Common myeloid progenitor, CD34-positive (primary cell): ENCODE results near the gene ADAM11.
"Not testable (repeated sequence)": the region's sequence is repeated elsewhere in the genome, so short reads cannot be mapped to it uniquely, and the experiment has no call there.

ENCODE experiments used
- CTCF ChIA-PET: fragments of 350-600 bp; sonication (Branson Sonifier 250); formaldehyde crosslinking; loops from one replicate; lab custom pipeline; 2021; ENCODE audit warnings: antibody characterized with exemption; lab: Charles Lee
- POLR2A ChIA-PET: fragments of 350-600 bp; sonication (Branson Sonifier 250); formaldehyde crosslinking; loops from one replicate; lab custom pipeline; 2021; ENCODE audit warnings: antibody characterized with exemption; lab: Charles Lee
- DNase-seq, 3 donors: peaks; one replicate each; pipeline versions ENCODE4 v3.0.0 to v3.0.0-alpha.2; 2013
- H3K27ac ChIP-seq, 2 experiments: 1 replicate in 1 of 2; 2 replicates in 1 of 2; pipeline ENCODE4 v1.7.0; 2013; ENCODE audit warnings: inconsistent platforms in 2 of 2, low read length in 2 of 2, mild to moderate bottlenecking in 2 of 2, low read depth in 1 of 2, moderate library complexity in 1 of 2; ENCODE audit not compliant: severe bottlenecking in 2 of 2, insufficient read depth in 1 of 2, poor library complexity in 1 of 2
- H3K27me3 ChIP-seq, 5 experiments: replicated peaks in 2 of 5; 1 replicate in 3 of 5; 2 replicates in 2 of 5; pipeline versions ENCODE4 v1.6.1 to v1.7.0; 2013; ENCODE audit warnings: low read length in 4 of 5, mild to moderate bottlenecking in 2 of 5, moderate library complexity in 2 of 5, inconsistent platforms in 1 of 5; ENCODE audit not compliant: insufficient read depth in 5 of 5, control insufficient read depth in 4 of 5
- H3K36me3 ChIP-seq, 4 experiments: 1 replicate in 2 of 4; 2 replicates in 2 of 4; pipeline versions ENCODE4 v1.6.1 to v1.7.0; 2013; ENCODE audit warnings: low read length in 3 of 4, control low read depth in 1 of 4, mild to moderate bottlenecking in 1 of 4; ENCODE audit not compliant: control insufficient read depth in 4 of 4, insufficient read depth in 4 of 4
- H3K4me1 ChIP-seq, 4 experiments: 1 replicate in 3 of 4; 2 replicates in 1 of 4; pipeline versions ENCODE4 v1.6.1 to v1.7.1; 2013; ENCODE audit warnings: low read length in 3 of 4, mild to moderate bottlenecking in 3 of 4, control low read depth in 1 of 4, inconsistent platforms in 1 of 4, moderate library complexity in 1 of 4; ENCODE audit not compliant: control insufficient read depth in 4 of 4, insufficient read depth in 4 of 4; ENCODE audit errors: control extremely low read depth in 1 of 4
- H3K4me3 ChIP-seq, 7 experiments: 1 replicate in 4 of 7; 2 replicates in 3 of 7; pipeline versions ENCODE4 v1.5.1 to v1.7.0; 2013; ENCODE audit warnings: mild to moderate bottlenecking in 7 of 7, low read length in 6 of 7, moderate library complexity in 6 of 7, inconsistent platforms in 2 of 7, low read depth in 2 of 7, control low read depth in 1 of 7; ENCODE audit not compliant: insufficient read depth in 4 of 7, control insufficient read depth in 1 of 7; ENCODE audit errors: extremely low read depth in 1 of 7
- H3K9me3 ChIP-seq, 5 experiments: 1 replicate in 4 of 5; 2 replicates in 1 of 5; pipeline versions ENCODE4 v1.6.1 to v1.7.1; 2013; ENCODE audit warnings: low read length in 4 of 5, mild to moderate bottlenecking in 2 of 5, inconsistent platforms in 1 of 5, low read depth in 1 of 5, moderate library complexity in 1 of 5; ENCODE audit not compliant: control insufficient read depth in 4 of 5, insufficient read depth in 2 of 5; ENCODE audit errors: control extremely low read depth in 1 of 5
- WGBS: methylation state at CpG from one replicate; pipeline ENCODE4 v1.1.5; 2013; ENCODE audit not compliant: insufficient coverage; 5-methylcytosine and 5-hydroxymethylcytosine counted together

Gene ADAM11

DNA sequence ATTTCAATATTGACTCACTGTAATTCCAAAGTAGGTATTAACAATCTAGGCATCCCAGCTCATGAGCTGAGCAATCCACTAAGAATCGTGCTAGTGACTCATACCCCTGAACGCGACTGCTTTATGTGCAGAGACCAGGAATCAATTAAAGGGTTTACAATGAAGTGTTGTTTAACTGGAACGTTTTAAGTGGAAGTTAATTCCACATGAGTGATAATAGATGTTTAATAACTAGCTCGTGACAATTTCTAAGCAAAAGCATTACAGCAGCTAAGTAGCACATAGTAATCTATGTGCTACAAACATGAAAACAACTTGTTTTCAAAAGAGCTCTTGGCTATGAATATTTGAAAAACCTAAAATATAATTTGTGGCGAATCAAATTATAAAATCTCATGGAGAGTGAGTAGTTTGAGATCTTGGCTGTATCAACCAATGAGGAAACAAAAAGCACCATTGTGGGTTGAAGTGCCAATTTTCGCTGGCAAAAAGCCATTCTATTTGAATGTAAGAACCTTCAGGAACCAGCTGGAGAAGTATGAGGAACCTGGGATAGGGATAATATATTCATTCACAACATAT is 61.9 kb downstream of the ADAM11 start:
- POLR2A ChIA-PET = interaction anchor here (1.2 kb wide), 1 partner anchor 8 kb away, joined by 4 read pairs; no protein-coding TSS in a partner anchor
- H3K4me1 ChIP-seq = no peaks in the 10 kb centered on the region
- WGBS = 94% methylated on average over 5 of the region's 7 CpGs
- no peak overlapping the region for H3K27ac ChIP-seq
- H3K9me3 ChIP-seq = no peaks in the 10 kb centered on the region
- H3K4me3 ChIP-seq = no peak overlapping the region
- CTCF ChIA-PET = interaction anchor here (0.9 to 1.2 kb wide), 2 partner anchors 12 to 42 kb away, joined by 5 read pairs; no protein-coding TSS in a partner anchor
- no peaks in the 10 kb centered on the region for H3K36me3 ChIP-seq
- no peak for DNase-seq
- H3K27me3 ChIP-seq = peaks cover 0 to 8% (median 2%) of the 10 kb centered on the region in 5 experiments

DNA sequence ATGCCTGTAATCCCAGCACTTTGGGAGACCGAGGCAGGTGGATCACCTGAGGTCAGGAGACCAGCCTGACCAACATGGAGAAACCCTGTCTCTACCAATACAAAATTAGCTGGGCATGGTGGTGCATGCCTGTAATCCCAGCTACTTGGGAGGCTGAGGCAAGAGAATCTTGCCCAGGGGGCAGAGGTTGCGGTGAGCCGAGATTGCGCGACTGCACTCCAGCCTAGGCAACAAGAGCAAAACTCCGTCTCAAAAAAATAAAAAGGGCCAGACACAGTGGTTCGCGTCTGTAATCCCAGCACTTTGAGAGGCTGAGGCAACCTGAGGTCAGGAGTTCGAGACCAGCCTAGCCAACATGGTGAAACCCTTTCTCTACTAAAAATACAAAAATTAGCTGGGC is 66.4 kb downstream of the ADAM11 start:
- WGBS = 97% methylated on average over 8 of the region's 9 CpGs
- H3K36me3 ChIP-seq, CTCF ChIA-PET, H3K4me3 ChIP-seq, DNase-seq, H3K27ac ChIP-seq, POLR2A ChIA-PET, H3K9me3 ChIP-seq: not testable (repeated sequence)
- Histone ChIP-seq H3K4me1 (peaks cover 2 to 14% (median 9%) of the 10 kb centered on the region in 4 experiments), H3K27me3 (peaks cover 9 to 50% (median 18%) of the 10 kb centered on the region in 5 experiments)

DNA sequence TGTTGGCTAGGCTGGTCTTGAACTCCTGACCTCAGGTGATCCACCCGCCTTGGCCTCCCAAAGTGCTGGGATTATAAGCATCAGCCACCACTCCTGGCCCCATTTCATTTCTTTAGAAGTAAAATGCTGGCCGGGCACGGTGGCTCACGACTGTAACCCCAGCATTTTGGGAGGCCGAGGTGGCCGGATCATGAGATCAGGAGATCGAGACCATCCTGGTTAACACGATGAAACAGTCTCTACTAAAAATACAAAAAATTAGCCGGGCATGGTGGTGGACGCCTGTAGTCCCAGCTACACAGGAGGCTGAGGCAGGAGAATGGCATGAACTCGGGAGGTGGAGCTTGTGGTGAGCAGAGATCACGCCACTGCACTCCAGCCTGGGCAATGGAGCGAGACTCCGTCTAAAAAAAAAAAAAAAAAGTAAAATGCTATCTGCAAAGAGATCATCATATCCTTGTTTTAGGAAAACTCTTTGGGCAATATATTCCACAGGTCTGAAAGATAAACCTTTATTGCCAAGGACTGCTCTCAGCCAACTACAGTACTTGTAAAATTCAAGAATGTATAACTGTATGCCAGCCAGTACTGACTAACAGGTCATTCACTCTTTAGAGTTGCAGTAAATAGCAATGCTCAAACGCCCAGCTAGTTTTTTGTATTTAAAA is 67.5 kb downstream of the ADAM11 start:
- ChIA-PET POLR2A (no interaction called here), CTCF (interaction anchor here (0.6 to 0.7 kb wide), 2 partner anchors 50 to 1308 kb away, joined by 3 read pairs; no protein-coding TSS in a partner anchor)
- WGBS = 97% methylated on average over 11 of the region's 15 CpGs
- no peaks in the 10 kb centered on the region for H3K36me3 ChIP-seq
- peaks cover 15 to 58% (median 23%) of the 10 kb centered on the region in 5 experiments for H3K27me3 ChIP-seq
- H3K4me3 ChIP-seq = no peak overlapping the region
- H3K9me3 ChIP-seq = no peaks in the 10 kb centered on the region
- no peak for DNase-seq
- H3K27ac ChIP-seq = no peak overlapping the region
- peaks cover 2 to 18% (median 14%) of the 10 kb centered on the region in 4 experiments for H3K4me1 ChIP-seq

DNA sequence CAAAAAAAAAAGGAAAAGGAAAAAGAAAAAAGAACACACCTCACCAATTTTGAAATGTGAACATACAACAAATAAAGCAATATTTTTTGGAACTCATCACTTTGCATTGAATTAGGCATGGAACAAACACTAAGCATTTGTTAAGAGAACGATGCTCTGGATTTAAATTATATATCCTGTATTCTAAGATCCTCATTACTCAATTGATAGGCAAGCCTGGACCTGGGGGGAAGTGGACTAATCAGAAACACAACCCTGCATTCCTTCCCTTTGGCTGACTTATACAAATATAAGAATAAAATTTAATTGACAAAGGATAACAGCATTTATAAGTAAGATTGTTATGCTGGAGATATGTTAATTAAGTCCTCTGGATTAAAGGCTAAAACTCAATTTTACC is 69.1 kb downstream of the ADAM11 start:
- no peak overlapping the region for H3K4me3 ChIP-seq
- H3K27ac ChIP-seq = no peak overlapping the region
- peaks cover 2 to 18% (median 14%) of the 10 kb centered on the region in 4 experiments for H3K4me1 ChIP-seq
- H3K36me3 ChIP-seq = no peaks in the 10 kb centered on the region
- CTCF ChIA-PET = interaction anchor here (1.1 to 1.8 kb wide), 3 partner anchors 8 to 49 kb away, joined by 3 to 4 read pairs (median 4); no protein-coding TSS in a partner anchor
- POLR2A ChIA-PET = no interaction called here
- peaks cover 17 to 74% (median 25%) of the 10 kb centered on the region in 5 experiments for H3K27me3 ChIP-seq
- whole genome bisulfite sequencing = no CpG with 5 or more reads among the region's 1 CpG
- H3K9me3 ChIP-seq = no peaks in the 10 kb centered on the region
- DNase-seq = peak in 2 of 3 donors; percentile 4

DNA sequence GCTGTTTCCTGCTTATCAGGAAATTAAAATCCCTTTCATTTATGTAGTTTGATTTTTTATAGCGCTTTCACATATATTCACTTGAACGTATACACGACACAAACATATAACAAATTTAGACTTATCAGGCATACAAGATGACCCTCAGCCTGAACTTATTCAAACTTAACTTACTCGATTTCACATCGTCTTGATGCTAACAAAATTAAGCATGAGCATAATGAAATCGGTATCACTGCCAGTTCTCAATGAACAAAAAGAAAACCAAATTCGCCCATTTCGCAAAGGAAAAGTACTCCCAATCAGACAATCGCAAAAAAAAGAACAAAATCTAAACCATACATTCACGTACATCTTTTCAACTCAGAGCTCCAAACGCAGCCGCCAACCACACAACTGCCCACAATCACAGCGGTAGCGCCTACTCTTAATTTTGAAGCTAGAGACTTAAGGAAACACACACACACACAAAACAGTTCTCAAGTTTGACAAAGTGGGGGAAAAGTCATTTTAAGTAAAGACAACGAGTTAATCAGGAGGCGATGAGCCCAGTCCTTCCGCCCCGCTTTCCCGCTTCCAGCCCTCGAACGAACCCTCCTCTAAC is 70.2 kb downstream of the ADAM11 start:
- Histone ChIP-seq H3K27ac (no peak overlapping the region), H3K27me3 (peaks cover 17 to 81% (median 25%) of the 10 kb centered on the region in 5 experiments), H3K36me3 (no peaks in the 10 kb centered on the region), H3K4me1 (peaks cover 2 to 18% (median 14%) of the 10 kb centered on the region in 4 experiments), H3K9me3 (no peaks in the 10 kb centered on the region), H3K4me3 (peak overlapping the region in 5 of 7 experiments; percentile 47 to 58 (median 55))
- CTCF ChIA-PET = interaction anchor here (1.6 to 1.8 kb wide), 2 partner anchors 9 to 50 kb away, joined by 4 read pairs; no protein-coding TSS in a partner anchor
- DNase-seq = peak; percentile 31 to 63 (median 58)
- WGBS = 6% methylated on average over 20 of the region's 21 CpGs
- POLR2A ChIA-PET = interaction anchor here (0.6 to 1.1 kb wide), 2 partner anchors 8 to 1426 kb away, joined by 3 to 4 read pairs; no protein-coding TSS in a partner anchor

DNA sequence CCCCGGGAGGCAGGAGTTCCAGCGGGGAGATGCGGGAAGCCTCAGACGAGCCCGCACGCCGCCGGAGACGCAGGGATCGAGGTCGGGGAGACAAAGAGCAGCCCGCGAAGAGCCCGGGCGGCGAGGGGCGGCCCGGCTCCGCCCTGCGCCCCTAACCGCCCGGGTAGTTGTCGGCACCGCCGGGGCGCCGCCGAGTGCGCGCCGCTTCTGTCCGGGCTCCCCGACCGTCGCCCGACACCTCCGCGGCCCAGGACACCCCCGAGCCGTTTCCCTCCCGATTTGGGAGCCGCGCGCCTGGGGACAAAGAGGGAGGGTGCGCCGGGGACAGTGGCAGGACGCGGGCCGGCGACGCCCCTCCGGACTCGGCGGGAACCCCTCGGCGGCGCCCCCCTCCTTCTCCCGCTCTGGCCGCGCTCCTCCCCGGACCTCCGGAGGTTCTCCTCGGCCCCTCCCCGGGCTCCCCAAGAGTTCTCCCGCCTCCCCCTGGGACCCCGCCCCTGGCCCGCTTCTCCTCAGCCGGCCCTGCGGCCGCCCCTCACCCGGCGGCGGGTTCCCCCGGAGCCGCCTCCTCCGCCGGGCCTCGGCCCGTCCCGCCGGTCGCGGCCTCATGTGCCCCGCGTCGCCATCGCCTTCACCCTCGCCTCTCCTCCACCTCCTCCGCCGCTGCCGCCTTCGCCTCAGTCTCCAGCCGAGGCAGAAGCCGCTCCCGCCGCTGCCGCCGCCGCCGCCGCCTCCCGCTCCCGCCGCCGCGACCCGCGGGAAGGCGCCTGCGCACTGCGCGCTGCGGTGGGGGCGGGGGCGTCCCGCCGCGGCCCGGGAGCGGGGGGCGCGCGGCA is 71.0 kb downstream of the ADAM11 start, which contains the start of gene GJC1:
Gene GJC1, minus strand, starts transcription at position 765 of the 836 bp plus-strand sequence. CDS start 24,470 bp downstream, outside the sequence.
- peak in 2 of 3 donors; percentile 24 to 34 for DNase-seq
- Histone ChIP-seq H3K36me3 (no peaks in the 10 kb centered on the region), H3K27ac (no peak within 1 kb of the TSS), H3K27me3 (peaks cover 17 to 82% (median 25%) of the 10 kb centered on the region in 5 experiments), H3K4me3 (peak within 1 kb of the TSS; percentile 26 to 58 (median 54)), H3K9me3 (no peaks in the 10 kb centered on the region), H3K4me1 (peaks cover 2 to 18% (median 14%) of the 10 kb centered on the region in 4 experiments)
- ChIA-PET CTCF (interaction anchor here (1.6 to 1.8 kb wide), 2 partner anchors 8 to 50 kb away, joined by 4 read pairs; no protein-coding TSS in a partner anchor), POLR2A (interaction anchor here (1.1 kb wide), 1 partner anchor 9 kb away, joined by 4 read pairs; no protein-coding TSS in a partner anchor)
- WGBS = under 1% methylated on average over 81 of the region's 123 CpGs
